Endodermal cell (in vitro differentiated cells): Measurements from ENCODE around the gene PNRC1. TPM values are rescaled to one million over a fixed set of nuclear protein-coding genes. Genes with fewer than 3 reads are reported as not detected.
A peak's percentile ranks its signal among the peaks of the same experiment; 100 is the strongest.

Experiments used
- DNase-seq: peaks from one replicate; pipeline ENCODE4 v3.0.0-alpha.2; 2017
- H3K27ac ChIP-seq: 2 replicates; pipeline ENCODE4 v1.5.1; 2013; ENCODE audit warnings: mild to moderate bottlenecking, low read depth, low read length, moderate library complexity
- H3K27me3 ChIP-seq: 2 replicates; pipeline ENCODE4 v1.6.1; 2013; ENCODE audit warnings: mild to moderate bottlenecking, low read length, moderate library complexity; ENCODE audit not compliant: insufficient read depth, control insufficient read depth, poor library complexity, severe bottlenecking
- H3K36me3 ChIP-seq: 2 replicates; pipeline ENCODE4 v1.7.0; 2013; ENCODE audit warnings: mild to moderate bottlenecking, low read length, moderate library complexity; ENCODE audit not compliant: control insufficient read depth, insufficient read depth
- H3K4me1 ChIP-seq: one replicate; pipeline ENCODE4 v1.7.0; 2013; ENCODE audit warnings: low read length; ENCODE audit not compliant: control insufficient read depth, insufficient read depth
- H3K4me3 ChIP-seq: 2 replicates; pipeline ENCODE4 v1.5.1; 2013; ENCODE audit warnings: mild to moderate bottlenecking, low read length, moderate library complexity
- H3K9ac ChIP-seq: 2 replicates; pipeline ENCODE4 v1.6.1; 2013; ENCODE audit warnings: mild to moderate bottlenecking, low read length, moderate library complexity; ENCODE audit not compliant: poor library complexity, severe bottlenecking; ENCODE audit errors: extremely low read depth
- H3K9me3 ChIP-seq: 2 replicates; pipeline ENCODE4 v1.6.1; 2013; ENCODE audit warnings: mild to moderate bottlenecking, low read length, moderate library complexity; ENCODE audit not compliant: control insufficient read depth
- H3K27ac Mint-ChIP-seq: 2 replicates; pipeline ENCODE4 v1.8.0; 2020; ENCODE audit warnings: mixed read lengths
- H3K27me3 Mint-ChIP-seq: 2 replicates; pipeline ENCODE4 v1.8.0; 2021; ENCODE audit warnings: mild to moderate bottlenecking, mixed read lengths; ENCODE audit not compliant: insufficient read depth
- H3K36me3 Mint-ChIP-seq: 2 replicates; pipeline ENCODE4 v1.8.0; 2020; ENCODE audit warnings: low read depth, mixed read lengths
- H3K4me1 Mint-ChIP-seq: 2 replicates; pipeline ENCODE4 v1.8.0; 2020; ENCODE audit warnings: mixed read lengths
- H3K4me3 Mint-ChIP-seq: 2 replicates; pipeline ENCODE4 v1.8.0; 2020; ENCODE audit warnings: mild to moderate bottlenecking, moderate library complexity, mixed read lengths
- H3K9me3 Mint-ChIP-seq: 2 replicates; pipeline ENCODE4 v1.8.0; 2020; ENCODE audit warnings: mild to moderate bottlenecking, mixed read lengths
- CTCF ChIP-seq: fragments of 200-600 bp; sonication (generic); conservative IDR thresholded peaks from 2 replicates; pipeline ENCODE4 v1.5.0; 2021; ENCODE audit warnings: antibody characterized with exemption, mild to moderate bottlenecking
- WGBS, 2 experiments: methylation state at CpG; one replicate each; pipeline versions ENCODE4 v1.1.5 to v1.1.7; 2013; ENCODE audit warnings: missing lambda C conversion rate in 2 of 2, mixed read lengths in 1 of 2; ENCODE audit not compliant: insufficient coverage in 1 of 2, insufficient read length in 1 of 2; 5-methylcytosine and 5-hydroxymethylcytosine counted together
- total RNA-seq, 2 donors: library from RNA; stranded (reverse); fragmentation: NEBNext Ultra II Directional in 1 of 2; extraction: Animal tissue kit (Norgen Biotek cat#: 25700) in 1 of 2; gene quantifications; 2 replicates in 1 of 2; 3 replicates in 1 of 2; pipeline ENCODE4 v1.2.1, GENCODE V29; 2021

PNRC1 gene
- total RNA-seq, 2 donors from 2014 or later = 105 to 118 TPM

DNA sequence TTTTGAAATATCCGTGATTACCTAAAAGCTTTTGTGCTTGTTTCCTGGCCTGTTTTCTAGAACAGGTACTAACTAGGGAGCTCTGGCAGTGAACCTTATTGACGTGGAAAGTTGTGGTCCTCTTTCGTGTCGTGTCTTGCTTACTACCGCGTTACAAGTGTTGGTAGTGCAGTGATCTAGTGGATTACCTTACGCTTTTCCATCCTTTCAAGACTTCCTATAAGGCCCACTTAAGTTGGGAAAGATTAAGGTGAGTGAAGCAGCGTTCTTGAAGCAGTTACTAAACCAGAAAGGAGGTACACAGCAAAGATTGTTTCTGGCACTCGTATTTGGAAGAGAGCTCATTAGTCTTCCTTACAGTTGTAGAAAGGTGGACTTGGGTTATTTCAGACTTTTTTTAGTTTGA lies 1.9 kb downstream of the PNRC1 start:
- peak overlapping the region; percentile 87 for H3K9ac ChIP-seq
- no peaks in the 10 kb centered on the region for H3K27me3 ChIP-seq
- Mint-ChIP-seq H3K27me3 (no peaks in the 10 kb centered on the region), H3K9me3 (no peaks in the 10 kb centered on the region), H3K4me3 (peak overlapping the region; percentile 94), H3K27ac (peak overlapping the region; percentile 86), H3K4me1 (peaks cover 15% of the 10 kb centered on the region), H3K36me3 (peaks cover 32% of the 10 kb centered on the region)
- H3K9me3 ChIP-seq = no peaks in the 10 kb centered on the region
- H3K4me1 ChIP-seq = peaks cover 3% of the 10 kb centered on the region
- no peak overlapping the region for H3K27ac ChIP-seq
- peak overlapping the region; percentile 85 for H3K4me3 ChIP-seq
- DNase-seq = no peak
- no peak for TF ChIP-seq CTCF
- H3K36me3 ChIP-seq = peaks cover 28% of the 10 kb centered on the region
- 21 to 31% methylated on average over 6 to 9 of the region's 9 CpGs for WGBS, 2 experiments

DNA sequence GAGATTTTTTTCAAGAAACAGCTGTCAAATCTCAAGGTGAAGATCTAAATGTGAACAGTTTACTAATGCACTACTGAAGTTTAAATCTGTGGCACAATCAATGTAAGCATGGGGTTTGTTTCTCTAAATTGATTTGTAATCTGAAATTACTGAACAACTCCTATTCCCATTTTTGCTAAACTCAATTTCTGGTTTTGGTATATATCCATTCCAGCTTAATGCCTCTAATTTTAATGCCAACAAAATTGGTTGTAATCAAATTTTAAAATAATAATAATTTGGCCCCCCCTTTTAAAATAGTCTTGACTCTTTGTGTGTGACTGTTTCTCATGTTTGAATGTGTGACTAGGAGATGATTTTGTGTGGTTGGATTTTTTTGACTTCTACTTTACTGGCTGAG lies 4.0 kb downstream of the PNRC1 start:
- Histone ChIP-seq H3K9ac (no peak overlapping the region), H3K27me3 (no peaks in the 10 kb centered on the region), H3K36me3 (peaks cover 28% of the 10 kb centered on the region), H3K9me3 (no peaks in the 10 kb centered on the region), H3K4me1 (peaks cover 3% of the 10 kb centered on the region), H3K27ac (no peak overlapping the region), H3K4me3 (no peak overlapping the region)
- no peak for DNase-seq
- H3K9me3 Mint-ChIP-seq = no peaks in the 10 kb centered on the region
- no peaks in the 10 kb centered on the region for H3K27me3 Mint-ChIP-seq
- H3K4me1 Mint-ChIP-seq = peaks cover 17% of the 10 kb centered on the region
- H3K27ac Mint-ChIP-seq = peak overlapping the region; percentile 44
- peak overlapping the region; percentile 3 for H3K4me3 Mint-ChIP-seq
- TF ChIP-seq CTCF = no peak
- peaks cover 32% of the 10 kb centered on the region for H3K36me3 Mint-ChIP-seq

- H3K27ac Mint-ChIP-seq = peak overlapping the region; percentile 44
- peak; percentile 69 for DNase-seq
- no peak for TF ChIP-seq CTCF
Observed at GRCh38 chr6:89084954-89085353, 4.4 kb downstream of the PNRC1 start.

More at GRCh38 chr6:89084954-89085353, 4.4 kb downstream of the PNRC1 start:
- Mint-ChIP-seq H3K4me1 (peaks cover 21% of the 10 kb centered on the region), H3K27me3 (no peaks in the 10 kb centered on the region), H3K9me3 (no peaks in the 10 kb centered on the region), H3K4me3 (peak overlapping the region; percentile 3), H3K36me3 (peaks cover 32% of the 10 kb centered on the region)
- 68 to 72% methylated on average over 2 to 3 of the region's 3 CpGs for WGBS, 2 experiments
- no peak overlapping the region for H3K9ac ChIP-seq
- peaks cover 28% of the 10 kb centered on the region for H3K36me3 ChIP-seq
- H3K9me3 ChIP-seq = no peaks in the 10 kb centered on the region
- H3K27me3 ChIP-seq = no peaks in the 10 kb centered on the region
- no peak overlapping the region for H3K4me3 ChIP-seq
- no peak overlapping the region for H3K27ac ChIP-seq
- peaks cover 3% of the 10 kb centered on the region for H3K4me1 ChIP-seq
